ENCODE results near the gene NXPH2.

Gene NXPH2

DNA sequence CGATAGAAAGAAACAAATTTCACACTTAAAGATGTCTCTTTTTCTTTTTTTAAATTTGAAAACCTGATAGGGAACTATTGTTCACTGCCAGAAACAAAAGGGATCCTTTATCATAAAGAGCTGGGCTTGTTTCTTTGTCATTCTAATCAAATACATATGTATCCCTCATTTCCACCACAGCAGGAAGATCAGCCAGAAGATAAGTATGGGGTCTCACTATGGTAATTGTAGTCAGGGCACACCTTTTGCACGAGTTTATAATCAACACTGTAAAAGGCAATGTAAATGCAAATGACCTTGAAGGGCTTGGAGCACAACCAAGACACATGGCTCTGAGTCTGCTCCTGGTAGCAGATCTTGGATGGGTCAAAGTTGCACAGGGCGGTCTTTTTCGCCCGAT, 109.5 kb downstream of the NXPH2 start:
- no peak overlapping the region for H3K4me3 ChIP-seq (IDR thresholded peaks at IDR 0.05; ENCODE audit: insufficient read depth, low read depth, low read length)
- no peaks in the 10 kb centered on the region for H3K27me3 ChIP-seq (ENCODE audit: insufficient read depth, low read depth)
- H3K4me1 ChIP-seq (ENCODE audit: low read depth, poor library complexity, severe bottlenecking): no peaks in the 10 kb centered on the region
- H3K36me3 ChIP-seq (ENCODE audit: insufficient read depth): no peaks in the 10 kb centered on the region
- H4K20me1 ChIP-seq (ENCODE audit: insufficient read depth): no peaks in the 10 kb centered on the region
- no peak overlapping the region for H3K9ac ChIP-seq
- no peaks in the 10 kb centered on the region for H3K79me2 ChIP-seq (ENCODE audit: insufficient read depth, low read depth)
- H3K4me2 ChIP-seq: no peak overlapping the region
- H3K27ac ChIP-seq: no peak overlapping the region
- no peak overlapping the region for H2AFZ ChIP-seq (ENCODE audit: low read depth)
- TF ChIP-seq, protein P1, sequence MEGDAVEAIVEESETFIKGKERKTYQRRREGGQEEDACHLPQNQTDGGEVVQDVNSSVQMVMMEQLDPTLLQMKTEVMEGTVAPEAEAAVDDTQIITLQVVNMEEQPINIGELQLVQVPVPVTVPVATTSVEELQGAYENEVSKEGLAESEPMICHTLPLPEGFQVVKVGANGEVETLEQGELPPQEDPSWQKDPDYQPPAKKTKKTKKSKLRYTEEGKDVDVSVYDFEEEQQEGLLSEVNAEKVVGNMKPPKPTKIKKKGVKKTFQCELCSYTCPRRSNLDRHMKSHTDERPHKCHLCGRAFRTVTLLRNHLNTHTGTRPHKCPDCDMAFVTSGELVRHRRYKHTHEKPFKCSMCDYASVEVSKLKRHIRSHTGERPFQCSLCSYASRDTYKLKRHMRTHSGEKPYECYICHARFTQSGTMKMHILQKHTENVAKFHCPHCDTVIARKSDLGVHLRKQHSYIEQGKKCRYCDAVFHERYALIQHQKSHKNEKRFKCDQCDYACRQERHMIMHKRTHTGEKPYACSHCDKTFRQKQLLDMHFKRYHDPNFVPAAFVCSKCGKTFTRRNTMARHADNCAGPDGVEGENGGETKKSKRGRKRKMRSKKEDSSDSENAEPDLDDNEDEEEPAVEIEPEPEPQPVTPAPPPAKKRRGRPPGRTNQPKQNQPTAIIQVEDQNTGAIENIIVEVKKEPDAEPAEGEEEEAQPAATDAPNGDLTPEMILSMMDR (conservative IDR thresholded peaks at IDR 0.05; ENCODE audit: low read depth, low read length): no peak

DNA sequence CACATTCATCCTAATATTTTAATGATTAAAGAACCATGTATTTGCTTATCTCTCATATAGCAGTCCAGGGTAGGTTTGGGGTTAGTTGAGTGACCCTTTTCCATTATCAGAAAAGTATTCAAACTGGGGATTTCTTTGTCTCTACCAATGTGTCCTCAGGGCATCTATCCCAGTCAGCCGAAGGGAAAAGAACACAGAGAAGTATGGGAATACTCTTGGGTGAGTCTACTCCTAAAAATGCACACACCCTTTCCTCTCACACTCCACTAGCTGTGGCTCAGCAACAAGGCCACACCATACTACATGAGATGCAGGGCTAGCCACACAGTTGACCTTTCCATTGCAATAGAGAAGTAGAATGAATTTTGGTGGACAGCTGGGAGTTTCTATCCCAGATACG, 114.3 kb downstream of the NXPH2 start:
- Histone ChIP-seq H3K4me2 (no peak overlapping the region), H3K4me1 (ENCODE audit: low read depth, poor library complexity, severe bottlenecking) (no peaks in the 10 kb centered on the region), H3K27me3 (ENCODE audit: insufficient read depth, low read depth) (no peaks in the 10 kb centered on the region), H2AFZ (ENCODE audit: low read depth) (no peak overlapping the region), H3K4me3 (IDR thresholded peaks at IDR 0.05; ENCODE audit: insufficient read depth, low read depth, low read length) (no peak overlapping the region), H4K20me1 (ENCODE audit: insufficient read depth) (no peaks in the 10 kb centered on the region), H3K36me3 (ENCODE audit: insufficient read depth) (no peaks in the 10 kb centered on the region), H3K79me2 (ENCODE audit: insufficient read depth, low read depth) (no peaks in the 10 kb centered on the region), H3K27ac (no peak overlapping the region), H3K9ac (no peak overlapping the region)
- TF ChIP-seq, protein P1 (conservative IDR thresholded peaks at IDR 0.05; ENCODE audit: low read depth, low read length): no peak

DNA sequence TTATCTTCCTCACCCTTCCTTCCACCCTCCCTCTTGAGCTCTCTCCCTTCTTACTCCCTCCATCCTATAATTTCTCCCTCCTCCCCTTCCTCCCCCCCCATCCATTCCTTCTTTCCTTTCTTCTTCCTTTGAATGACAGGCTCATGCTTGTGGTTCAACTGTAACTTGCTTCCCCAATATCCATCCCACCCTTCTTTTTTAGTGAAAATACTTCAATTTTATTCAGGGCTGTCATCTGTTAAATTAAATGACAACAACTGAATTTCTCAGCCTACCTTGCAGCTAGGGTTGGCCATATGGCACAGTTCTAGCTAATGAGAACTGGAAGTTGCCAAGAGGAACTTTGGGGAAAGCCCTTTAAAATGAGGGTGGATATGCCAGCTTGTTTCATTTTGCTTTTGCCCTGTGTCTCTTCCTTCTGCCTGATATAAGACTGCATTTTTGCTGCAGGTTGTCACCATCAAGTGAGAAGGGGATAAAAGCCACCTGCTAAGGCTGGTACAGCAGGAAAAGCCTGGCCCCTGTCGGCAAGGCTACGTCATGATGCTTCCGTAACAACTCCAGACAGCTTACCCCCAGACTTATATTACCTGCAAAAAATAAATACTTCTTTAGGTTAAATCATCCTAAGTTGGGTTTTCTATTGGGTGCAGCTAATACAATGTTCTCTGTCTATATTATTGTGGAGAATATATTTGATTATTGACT, 121.8 kb downstream of the NXPH2 start:
- no peaks in the 10 kb centered on the region for H4K20me1 ChIP-seq (ENCODE audit: insufficient read depth)
- no peaks in the 10 kb centered on the region for H3K36me3 ChIP-seq (ENCODE audit: insufficient read depth)
- H3K79me2 ChIP-seq (ENCODE audit: insufficient read depth, low read depth): no peaks in the 10 kb centered on the region

DNA sequence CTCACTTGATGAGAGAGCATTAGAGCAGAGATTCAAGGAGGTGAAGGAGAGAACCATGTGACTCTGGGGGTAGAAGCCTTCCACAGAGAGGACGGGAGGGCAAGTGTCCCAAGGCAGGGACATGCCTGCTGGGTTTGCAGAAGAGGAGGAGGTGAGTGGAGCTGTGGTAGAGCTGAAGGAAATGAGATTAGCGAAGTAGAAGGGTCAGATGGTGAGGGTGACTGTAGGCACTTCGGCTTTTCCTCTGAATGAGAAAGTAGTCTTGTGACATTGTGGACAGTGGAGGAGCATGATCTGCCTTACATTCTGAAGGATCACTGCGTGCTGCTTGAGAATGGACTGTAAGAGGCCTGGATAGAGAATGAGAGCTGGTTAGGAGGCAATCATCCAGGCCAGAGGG, 126.0 kb downstream of the NXPH2 start:
- no peak overlapping the region for H3K4me3 ChIP-seq (IDR thresholded peaks at IDR 0.05; ENCODE audit: insufficient read depth, low read depth, low read length)
- H3K27ac ChIP-seq: no peak overlapping the region
- TF ChIP-seq, protein P1 (conservative IDR thresholded peaks at IDR 0.05; ENCODE audit: low read depth, low read length): no peak
- no peaks in the 10 kb centered on the region for H3K4me1 ChIP-seq (ENCODE audit: low read depth, poor library complexity, severe bottlenecking)
- H2AFZ ChIP-seq (ENCODE audit: low read depth): no peak overlapping the region
- H3K36me3 ChIP-seq (ENCODE audit: insufficient read depth): no peaks in the 10 kb centered on the region
- H3K27me3 ChIP-seq (ENCODE audit: insufficient read depth, low read depth): no peaks in the 10 kb centered on the region
- no peak overlapping the region for H3K4me2 ChIP-seq
- H3K9ac ChIP-seq: no peak overlapping the region
- H4K20me1 ChIP-seq (ENCODE audit: insufficient read depth): no peaks in the 10 kb centered on the region
- H3K79me2 ChIP-seq (ENCODE audit: insufficient read depth, low read depth): no peaks in the 10 kb centered on the region

More for the DNA sequence above, 121.8 kb downstream of the NXPH2 start:
- TF ChIP-seq, protein P1 (conservative IDR thresholded peaks at IDR 0.05; ENCODE audit: low read depth, low read length): no peak
- Histone ChIP-seq H3K27ac (no peak overlapping the region), H3K4me3 (IDR thresholded peaks at IDR 0.05; ENCODE audit: insufficient read depth, low read depth, low read length) (no peak overlapping the region), H3K4me2 (no peak overlapping the region), H3K27me3 (ENCODE audit: insufficient read depth, low read depth) (no peaks in the 10 kb centered on the region), H2AFZ (ENCODE audit: low read depth) (no peak overlapping the region), H3K9ac (no peak overlapping the region), H3K4me1 (ENCODE audit: low read depth, poor library complexity, severe bottlenecking) (no peaks in the 10 kb centered on the region)

All from KMS-11 (cell line).